ENCODE data around the gene ZFPM1. TPM values are rescaled to one million over a fixed set of nuclear protein-coding genes. Genes with fewer than 3 reads are reported as not detected.

The ZFPM1 gene
- total and polyA plus RNA-seq, 8 donors, result 3.6 to 22.5 (median 19.3) TPM

- Histone ChIP-seq H3K4me1 (no peaks in the 10 kb centered on the region), H3K4me3 (no peak overlapping the region), H3K9me3 (no peaks in the 10 kb centered on the region), H3K27ac (no peak overlapping the region), H3K27me3 (no peaks in the 10 kb centered on the region), H3K36me3 (no peaks in the 10 kb centered on the region)
- no peak for DNase-seq
- no peak for ATAC-seq
- FAIRE-seq, result no peak
- intact Hi-C loops (cut with DNase I), result loop anchor here (5.0 to 10.0 kb wide), 2 partner anchors 85 to 122 kb away; no protein-coding TSS in a partner anchor
- TF ChIP-seq CTCF (IDR thresholded peaks at IDR 0.05), result no peak
- WGBS, 2 donors, result 49 to 52% methylated on average over 9 of the region's 9 CpGs
Measured at GRCh38 chr16:88442383-88442726, 10.7 kb upstream of the ZFPM1 start.

GRCh38 chr16:88442727-88443576 is 10.1 kb upstream of the ZFPM1 start:
- 23 to 27% methylated on average over 37 to 40 of the region's 40 CpGs for WGBS, 2 donors
- intact Hi-C loops (cut with DNase I), result loop anchor here (5.0 to 10.0 kb wide), 2 partner anchors 84 to 122 kb away; no protein-coding TSS in a partner anchor
- H3K4me1 ChIP-seq, result no peaks in the 10 kb centered on the region
- ATAC-seq (peak; percentile 90 to 95 (median 94)), FAIRE-seq (no peak), DNase-seq (peak; percentile 71 to 96 (median 89))
- H3K27me3 ChIP-seq, result no peaks in the 10 kb centered on the region
- peak; percentile 86 to 95 (median 94) for TF ChIP-seq CTCF (IDR thresholded peaks at IDR 0.05)
- H3K4me3 ChIP-seq, result no peak overlapping the region
- no peak overlapping the region for H3K27ac ChIP-seq
- no peaks in the 10 kb centered on the region for H3K36me3 ChIP-seq
- no peaks in the 10 kb centered on the region for H3K9me3 ChIP-seq

GRCh38 chr16:88444826-88445582 is 8.1 kb upstream of the ZFPM1 start:
- no peak overlapping the region for H3K4me3 ChIP-seq
- H3K27me3 ChIP-seq, result no peaks in the 10 kb centered on the region
- H3K27ac ChIP-seq, result no peak overlapping the region
- WGBS, 2 donors, result 86% methylated on average over 31 to 32 of the region's 32 CpGs
- H3K4me1 ChIP-seq, result no peaks in the 10 kb centered on the region
- FAIRE-seq (no peak), DNase-seq (no peak), ATAC-seq (no peak)
- TF ChIP-seq CTCF (IDR thresholded peaks at IDR 0.05), result no peak
- H3K36me3 ChIP-seq, result no peaks in the 10 kb centered on the region
- H3K9me3 ChIP-seq, result no peaks in the 10 kb centered on the region
- intact Hi-C loops (cut with DNase I), result loop anchor here (5.0 to 10.0 kb wide), 3 partner anchors 82 to 120 kb away; no protein-coding TSS in a partner anchor

- DNase-seq (no peak), ATAC-seq (no peak), FAIRE-seq (no peak)
- TF ChIP-seq CTCF (IDR thresholded peaks at IDR 0.05), result no peak
- Histone ChIP-seq H3K36me3 (no peaks in the 10 kb centered on the region), H3K4me1 (no peaks in the 10 kb centered on the region), H3K27me3 (no peaks in the 10 kb centered on the region), H3K4me3 (no peak overlapping the region), H3K27ac (no peak overlapping the region), H3K9me3 (no peaks in the 10 kb centered on the region)
- 87 to 90% methylated on average over 25 of the region's 25 CpGs for WGBS, 2 donors
- intact Hi-C loops (cut with DNase I), result loop anchor here in 2 of 3 donors (5.0 to 10.0 kb wide), 2 partner anchors 117 to 119 kb away; no protein-coding TSS in a partner anchor
Measured at GRCh38 chr16:88445583-88445960, 7.5 kb upstream of the ZFPM1 start.
